Femur (tissue), 1 donor: ENCODE results near the gene FOXM1.

Experiments used
- DNase-seq: peaks from one replicate; pipeline ENCODE4 v3.0.0-alpha.2; 2017

FOXM1 gene

GRCh38 chr12:2834581-2835491 is 42.1 kb downstream of the FOXM1 start, which contains the start of gene NRIP2:
NRIP2 (minus strand) TSS chr12:2835035; CDS start chr12:2834983, 52 bp downstream.
- peak; percentile 90 for DNase-seq

DNA sequence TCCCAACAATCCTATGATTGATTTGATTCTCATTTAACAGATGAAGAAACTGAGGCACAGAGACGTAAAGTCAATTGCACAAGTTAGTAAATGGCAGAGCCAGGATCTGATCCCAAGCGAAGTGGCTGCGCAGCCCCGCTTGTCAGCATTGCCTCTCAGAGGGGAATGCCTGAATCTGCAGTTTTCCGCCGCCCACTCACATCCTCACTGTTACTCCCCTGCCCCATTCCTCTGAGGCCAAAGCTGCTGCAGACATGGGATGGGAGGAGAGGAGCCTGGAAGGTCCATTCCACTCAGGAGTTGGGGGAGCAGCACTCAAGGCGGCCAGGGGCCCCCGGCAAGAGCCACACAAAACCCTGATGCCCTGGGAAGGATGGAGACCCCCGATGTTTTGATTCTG is 43.2 kb downstream of the FOXM1 start:
- DNase-seq: no peak

DNA sequence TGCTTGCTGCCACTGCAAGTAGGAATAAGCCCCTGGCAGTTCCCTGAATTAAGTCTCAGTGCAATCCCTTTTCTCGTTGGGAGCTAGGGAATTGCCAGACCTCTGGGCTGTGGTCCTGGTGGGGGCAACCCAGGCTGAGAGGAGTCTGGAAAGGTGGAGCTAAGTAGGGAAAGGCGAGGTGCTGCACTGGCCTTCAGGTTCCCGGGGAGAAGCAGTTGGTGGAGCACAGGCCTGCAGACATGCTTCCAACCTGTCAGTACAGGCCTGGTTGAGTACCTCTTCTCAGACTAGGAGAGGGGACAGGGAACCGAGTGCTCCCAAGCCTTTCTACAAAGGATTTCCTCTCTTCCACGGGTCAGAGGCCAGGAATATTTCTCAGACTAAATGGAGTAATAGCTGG is 43.6 kb downstream of the FOXM1 start:
- no peak for DNase-seq

DNA sequence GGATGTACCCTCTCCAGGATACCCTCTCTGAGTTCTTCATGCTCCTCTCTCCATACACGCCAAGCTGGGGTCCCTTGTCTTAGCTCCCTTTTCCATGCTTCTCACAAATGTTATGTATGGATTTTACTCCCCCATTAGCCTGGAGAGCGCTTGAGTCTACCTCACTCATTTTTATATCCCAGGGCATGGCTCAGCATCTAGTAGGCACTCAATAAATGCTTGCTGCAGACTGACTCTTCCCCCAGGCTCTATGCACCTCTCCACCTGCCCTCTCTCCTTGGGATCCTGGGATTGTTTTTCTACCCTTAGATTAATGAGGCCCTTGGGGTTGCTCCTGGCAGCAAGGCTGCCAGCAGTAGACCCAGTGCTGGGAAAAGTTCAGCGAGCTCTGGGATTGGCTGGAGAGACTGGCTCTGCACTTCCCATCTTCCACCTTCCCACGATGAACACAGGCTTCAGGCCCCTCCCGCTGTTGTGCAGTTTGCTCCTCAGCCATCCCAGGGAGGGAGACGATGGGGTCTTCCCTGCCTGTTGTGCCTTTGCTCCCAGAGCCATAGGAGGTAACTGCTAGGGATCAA is 44.3 kb downstream of the FOXM1 start:
- DNase-seq: no peak

- no peak for DNase-seq
These were observed 47.7 kb downstream of the FOXM1 start for GRCh38 chr12:2829275-2829674.

- no peak for DNase-seq
These were observed 50.1 kb downstream of the FOXM1 start for GRCh38 chr12:2826721-2827515.

DNA sequence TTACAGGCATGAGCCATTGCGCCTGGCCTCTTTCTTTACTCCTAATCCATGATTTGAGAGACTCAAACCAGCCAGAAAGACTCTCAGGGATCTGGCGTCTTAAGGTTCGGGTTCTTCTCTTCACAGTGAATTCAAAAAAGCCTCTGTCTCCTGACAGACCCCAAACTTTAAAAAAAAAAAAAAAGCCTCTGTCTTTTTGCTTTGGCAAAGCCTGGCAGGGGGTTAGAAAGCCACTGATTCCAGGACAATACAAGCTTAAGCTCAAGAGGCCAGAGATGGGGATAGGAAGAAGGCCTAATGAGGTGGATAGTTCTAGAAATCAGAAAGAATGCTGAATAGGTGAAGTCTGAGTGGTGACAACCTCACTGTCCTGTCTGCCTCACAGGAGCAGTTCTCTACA is 50.9 kb downstream of the FOXM1 start:
- no peak for DNase-seq

DNA sequence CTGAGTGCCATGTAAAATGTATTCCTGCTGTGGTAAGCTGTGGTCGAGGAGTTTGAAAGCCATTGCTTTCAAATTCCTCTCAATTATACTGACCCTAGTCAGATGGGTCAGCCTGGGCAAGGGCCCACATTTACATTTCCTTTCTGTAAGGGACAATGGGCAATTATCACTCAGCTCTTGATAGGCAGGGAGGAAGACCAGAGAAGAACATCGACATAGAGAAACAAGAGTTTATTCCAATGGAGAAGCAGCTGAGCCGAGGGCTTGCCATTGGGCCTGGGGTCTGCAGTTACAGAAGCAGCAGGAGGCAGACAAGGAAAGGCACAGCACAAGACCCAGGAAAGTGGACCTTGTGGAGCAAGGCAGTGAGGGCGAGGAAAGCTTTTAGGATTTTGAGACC is 51.8 kb downstream of the FOXM1 start:
- no peak for DNase-seq

DNA sequence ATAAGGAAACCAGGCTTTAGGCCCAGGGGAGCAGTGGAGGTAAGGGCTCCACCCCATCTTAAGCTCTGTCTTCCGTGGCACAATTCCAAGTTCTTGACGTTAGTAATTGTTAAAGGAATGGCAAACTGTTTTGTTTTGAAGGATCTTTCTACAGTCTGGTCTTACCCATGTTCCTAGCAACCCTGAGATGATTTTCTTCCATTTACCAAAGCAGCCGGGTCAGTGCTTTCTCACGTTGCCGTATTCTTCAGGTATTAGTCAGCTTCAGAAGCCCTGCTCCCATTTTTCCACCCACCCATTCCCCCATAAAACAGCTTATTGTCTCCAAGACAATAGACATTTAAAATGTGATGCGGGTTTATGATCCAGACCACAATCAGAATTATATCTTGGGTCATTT is 52.4 kb downstream of the FOXM1 start:
- DNase-seq: no peak

- no peak for DNase-seq
These were observed 53.5 kb downstream of the FOXM1 start for GRCh38 chr12:2823483-2823882.

- DNase-seq: no peak
These were observed 56.5 kb downstream of the FOXM1 start for GRCh38 chr12:2820432-2820831.

GRCh38 chr12:2819810-2820209 is 57.2 kb downstream of the FOXM1 start:
- DNase-seq: no peak

DNA sequence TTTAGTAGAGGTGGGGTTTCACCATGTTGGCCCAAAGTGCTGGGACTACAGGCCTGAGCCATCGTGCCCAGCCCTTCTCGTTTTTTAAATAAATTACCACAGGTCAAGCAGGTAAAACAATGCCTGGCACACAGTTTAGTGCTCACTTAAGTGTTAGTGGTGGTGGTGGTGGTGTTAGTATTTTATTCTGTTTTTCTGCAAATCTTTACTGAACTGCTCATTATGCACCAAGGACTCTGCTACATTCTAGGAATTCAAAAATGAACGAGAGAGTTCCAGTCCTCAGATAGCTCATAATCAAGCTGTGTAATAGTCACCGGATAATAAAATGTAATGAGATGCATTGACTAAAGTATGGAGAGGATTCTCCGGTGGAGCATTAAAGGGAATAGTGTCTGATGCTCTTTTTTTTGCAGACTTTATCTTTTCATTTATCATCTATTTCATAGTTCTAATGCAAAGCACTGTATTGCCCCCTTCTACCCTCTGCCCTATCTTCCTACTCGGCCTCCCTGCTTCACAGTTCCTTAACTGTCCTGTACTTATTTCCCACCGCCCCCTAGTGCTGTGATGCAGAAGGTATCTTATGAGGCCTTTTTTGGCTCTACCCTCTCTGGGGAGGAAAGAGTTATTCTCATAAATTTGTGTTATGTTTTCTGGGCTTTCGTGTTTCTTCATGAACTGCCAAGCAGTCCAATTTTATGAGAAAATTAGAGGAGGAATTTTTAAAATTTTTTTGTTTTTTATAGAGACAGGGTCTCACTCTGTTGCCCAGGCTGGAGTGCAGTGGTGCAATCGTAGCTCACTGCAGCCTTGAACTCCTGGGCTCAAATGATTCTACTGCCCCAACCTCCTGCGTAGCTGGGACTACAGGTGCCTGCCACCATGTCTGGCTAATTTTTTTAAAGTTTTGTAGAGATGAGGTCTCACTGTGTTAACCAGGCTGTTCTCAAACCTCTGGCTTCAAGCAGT is 63.5 kb downstream of the FOXM1 start:
- DNase-seq: peak; percentile 54

DNA sequence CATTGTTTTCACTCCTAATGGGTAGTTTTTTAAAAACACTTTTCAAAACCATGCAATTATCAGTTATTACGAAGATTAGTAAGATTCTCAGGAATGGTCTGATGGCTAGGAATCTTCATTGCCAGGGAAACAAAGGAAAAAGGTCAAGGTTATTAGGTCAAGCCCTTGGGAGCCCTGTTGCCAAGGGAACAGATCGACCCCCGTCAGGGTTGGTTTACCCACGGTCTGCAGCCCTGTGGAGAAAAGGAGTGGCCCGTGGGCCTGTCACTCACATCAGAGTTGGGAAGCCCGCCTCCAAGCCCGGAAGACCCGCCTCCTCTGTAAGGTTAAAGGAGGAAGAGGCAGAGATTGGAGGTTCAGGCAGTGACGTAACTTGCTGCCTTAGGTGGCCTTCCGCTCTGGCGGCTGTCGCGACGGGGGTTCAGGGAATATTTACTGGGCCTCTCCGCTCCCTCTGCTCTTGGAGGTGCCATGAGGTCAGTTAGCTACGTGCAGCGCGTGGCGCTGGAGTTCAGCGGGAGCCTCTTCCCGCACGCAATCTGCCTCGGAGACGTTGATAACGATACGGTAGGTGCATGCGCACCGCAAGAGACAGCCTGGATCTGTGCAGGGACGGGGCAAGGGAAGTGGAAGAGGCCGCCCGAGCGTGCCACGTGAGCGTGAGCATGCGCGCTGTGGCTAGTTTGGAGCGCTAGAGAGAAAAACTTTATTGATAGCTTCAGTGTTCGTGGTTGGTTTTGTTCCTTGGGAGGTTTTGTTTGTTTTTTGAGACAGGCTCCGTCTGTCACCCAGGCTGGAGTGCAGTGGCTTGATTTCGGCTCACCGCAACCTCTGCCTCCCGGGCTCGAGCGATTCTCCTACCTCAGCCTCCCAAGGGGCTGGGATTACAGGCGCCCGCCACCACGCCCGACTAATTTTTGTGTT is 64.4 kb downstream of the FOXM1 start, which contains the start of gene ITFG2:
ITFG2 (plus strand) TSS at position 379 of the 924 bp plus-strand sequence; CDS start at position 472, 93 bp downstream.
- DNase-seq: peak; percentile 99

DNA sequence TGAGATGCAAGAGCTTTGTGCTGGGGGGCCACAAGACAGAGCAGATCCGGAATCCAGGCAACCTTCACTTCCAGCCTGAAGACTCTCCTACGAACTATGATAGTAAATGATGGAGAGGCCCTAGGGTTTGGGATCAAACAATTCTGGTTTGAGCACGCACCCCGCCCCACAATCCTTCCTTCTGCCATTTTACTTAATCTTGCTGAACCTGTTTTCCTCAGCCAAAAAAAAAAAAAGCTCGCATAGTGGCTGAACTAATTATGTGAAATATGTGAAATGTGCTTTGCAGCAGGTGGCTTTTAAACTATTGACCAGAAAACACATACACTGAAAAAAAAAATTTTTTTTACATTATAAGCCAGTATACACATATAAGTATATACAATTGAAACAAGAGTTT is 65.2 kb downstream of the FOXM1 start:
- no peak for DNase-seq
